K562 (cell line): ENCODE results near the gene SCN1B. TPM values are rescaled to one million over a fixed set of nuclear protein-coding genes. Genes with fewer than 3 reads are reported as not detected.
A peak's percentile ranks its signal among the peaks of the same experiment; 100 is the strongest.

Experiments used
- ATAC-seq: fragments of 200-7000 bp; cut with Tn5 transposase; 3 replicates; pipeline ENCODE4 v1.9.1; 2020; ENCODE audit warnings: moderate library complexity
- BruUV-seq: library from RNA; stranded (reverse); fragments of 400-500 nt; replicated peaks from 2 replicates; lab custom pipeline; 2021; lab: Mats Ljungman, UMichigan
- CTCF ChIA-PET: fragments of 300-600 bp; formaldehyde crosslinking; extraction: SDS; loops from one replicate; lab custom pipeline; 2021; ENCODE audit warnings: low intra/inter-chr PET ratio; lab: Yijun Ruan, JAX
- POLR2A ChIA-PET: fragments of 300-600, 350-650 bp; sonication (Branson Sonifier 250); formaldehyde crosslinking; extraction: SDS; loops from one replicate; lab custom pipeline; 2021; ENCODE audit warnings: antibody characterized with exemption, inconsistent platforms; lab: Yijun Ruan, JAX
- DNase-seq, 4 experiments: peaks; one replicate each; pipeline versions ENCODE4 v3.0.0 to v3.0.0-alpha.2; 2011 to 2018; ENCODE audit warnings: low spot score in 3 of 4, mixed read lengths in 3 of 4; ENCODE audit errors: extremely low read depth in 1 of 4
- FAIRE-seq: peaks from 2 replicates; lab custom pipeline; 2011; peaks lifted over from hg19 to GRCh38; lab: Jason Lieb, UNC
- H2AFZ ChIP-seq: 2 replicates; pipeline ENCODE4 v1.6.0; 2011; ENCODE audit warnings: low read depth, low read length, control low read depth, inconsistent platforms
- H3K27ac ChIP-seq: fragments of 200-600 bp; 3 replicates; pipeline ENCODE4 v1.8.0; 2011; ENCODE audit warnings: low read depth, mild to moderate bottlenecking, control low read depth, inconsistent platforms, low read length, moderate library complexity, mixed read lengths; ENCODE audit errors: extremely low read depth
- H3K27me3 ChIP-seq, 2 experiments: fragments of 300-600 bp in 1 of 2; 2 replicates in 1 of 2; 3 replicates in 1 of 2; pipeline versions ENCODE4 v1.6.0 to v1.8.0; 2011; ENCODE audit warnings: inconsistent platforms in 2 of 2, low read length in 2 of 2, mild to moderate bottlenecking in 1 of 2, mixed read lengths in 1 of 2, moderate library complexity in 1 of 2; ENCODE audit not compliant: control insufficient read depth in 2 of 2, insufficient read depth in 2 of 2
- H3K36me3 ChIP-seq: fragments of 300-600 bp; 3 replicates; pipeline ENCODE4 v1.8.0; 2011; ENCODE audit warnings: mild to moderate bottlenecking, low read length, inconsistent platforms; ENCODE audit not compliant: control insufficient read depth, insufficient read depth
- H3K4me1 ChIP-seq, 2 experiments: fragments of 200-600 bp in 1 of 2; replicated peaks in 1 of 2; 2 replicates in 1 of 2; 3 replicates in 1 of 2; pipeline versions ENCODE4 v1.5.1 to v1.8.0; 2011; ENCODE audit warnings: inconsistent platforms in 2 of 2, low read length in 2 of 2, mild to moderate bottlenecking in 1 of 2, mixed read lengths in 1 of 2, moderate library complexity in 1 of 2; ENCODE audit not compliant: control insufficient read depth in 2 of 2, insufficient read depth in 2 of 2
- H3K4me2 ChIP-seq: 2 replicates; pipeline ENCODE4 v1.6.1; 2011; ENCODE audit warnings: low read length, control low read depth, inconsistent platforms, mixed read lengths; ENCODE audit not compliant: insufficient read depth
- H3K4me3 ChIP-seq: fragments of 200-600 bp; sonication (generic), shearing (Covaris generic); 2 replicates; pipeline ENCODE4 v1.5.1; 2016; ENCODE audit warnings: control low read depth, inconsistent platforms
- H3K79me2 ChIP-seq: fragments of 200-600 bp; 3 replicates; pipeline ENCODE4 v1.8.0; 2011; ENCODE audit warnings: low read length, inconsistent platforms; ENCODE audit not compliant: control insufficient read depth, insufficient read depth
- H3K9ac ChIP-seq, 2 experiments: 2 replicates each; pipeline versions ENCODE4 v1.6.0 to v1.6.1; 2011; ENCODE audit warnings: low read depth in 2 of 2, low read length in 2 of 2, control low read depth in 1 of 2, inconsistent platforms in 1 of 2, mild to moderate bottlenecking in 1 of 2, mixed read lengths in 1 of 2; ENCODE audit not compliant: insufficient read depth in 1 of 2
- H3K9me1 ChIP-seq: one replicate; pipeline ENCODE4 v1.6.0; 2011; ENCODE audit warnings: inconsistent platforms, mild to moderate bottlenecking, low read length, moderate library complexity; ENCODE audit not compliant: control insufficient read depth, insufficient read depth
- H3K9me3 ChIP-seq: replicated peaks from 2 replicates; pipeline ENCODE4 v1.5.1; 2011; ENCODE audit warnings: low read depth, low read length, inconsistent platforms; ENCODE audit not compliant: control insufficient read depth, insufficient read depth
- H4K20me1 ChIP-seq: replicated peaks from 2 replicates; pipeline ENCODE4 v1.6.1; 2011; ENCODE audit warnings: low read length, inconsistent platforms, mixed read lengths; ENCODE audit not compliant: control insufficient read depth, insufficient read depth
- DPF2 ChIP-seq: fragments of 450-650 bp; IDR thresholded peaks from 2 replicates; pipeline ENCODE4 v1.6.1; 2016
- KLF10 ChIP-seq: fragments of 250-450 bp; sonication (Bioruptor Pico); IDR thresholded peaks from 2 replicates; pipeline ENCODE4 v1.6.1; 2021; ENCODE audit warnings: matching md5 sums
- MBD2 ChIP-seq: sonication (generic); IDR thresholded peaks from 2 replicates; pipeline ENCODE4 v1.6.1; 2016; ENCODE audit warnings: low read depth, borderline replicate concordance
- NCOA1 ChIP-seq: fragments of 450-650 bp; IDR thresholded peaks from 2 replicates; pipeline ENCODE4 v1.6.1; 2016; ENCODE audit warnings: low read depth
- NFRKB ChIP-seq: fragments of 450-650 bp; IDR thresholded peaks from 2 replicates; pipeline ENCODE4 v1.6.1; 2016; ENCODE audit warnings: low read depth
- OTX1 ChIP-seq: fragments of 450-650 bp; formaldehyde crosslinking; IDR thresholded peaks from 2 replicates; pipeline ENCODE4 v1.4.0; 2022; ENCODE audit warnings: mild to moderate bottlenecking
- POLR2B ChIP-seq: fragments of 450-650 bp; IDR thresholded peaks from 2 replicates; pipeline ENCODE4 v1.6.1; 2018; ENCODE audit warnings: low read depth; ENCODE audit not compliant: partially characterized antibody
- SETDB1 ChIP-seq: IDR thresholded peaks from one replicate; pipeline ENCODE4 v1.6.1; 2012; ENCODE audit warnings: low read length, control low read depth, inconsistent platforms
- TBL1XR1 ChIP-seq, 2 experiments: IDR thresholded peaks; 2 replicates each; pipeline ENCODE4 v1.6.1; 2012; ENCODE audit warnings: improper control_type of control experiment in 2 of 2, low read length in 2 of 2, mild to moderate bottlenecking in 1 of 2
- TBP ChIP-seq: optimal IDR thresholded peaks from 2 replicates; pipeline ENCODE3; 2011; ENCODE audit warnings: low read depth, low read length, improper control_type of control experiment
- TEAD4 ChIP-seq, 2 experiments: sonication (generic) in 1 of 2; formaldehyde crosslinking in 1 of 2; IDR thresholded peaks; 2 replicates each; pipeline versions ENCODE4 v1.6.1 to v1.8.0; 2012 to 2022; ENCODE audit warnings: borderline replicate concordance in 1 of 2, inconsistent platforms in 1 of 2, low read length in 1 of 2, mild to moderate bottlenecking in 1 of 2, missing genetic modification reagents in 1 of 2
- UBTF ChIP-seq, 2 experiments: IDR thresholded peaks; 2 replicates each; pipeline ENCODE4 v1.6.1; 2012; ENCODE audit warnings: improper control_type of control experiment in 2 of 2, low read depth in 2 of 2, low read length in 2 of 2, borderline replicate concordance in 1 of 2
- XRCC3 ChIP-seq: fragments of 450-650 bp; IDR thresholded peaks from 2 replicates; pipeline ENCODE4 v1.6.1; 2017; ENCODE audit warnings: mild to moderate bottlenecking, moderate library complexity
- ZNF511 ChIP-seq: sonication (generic); formaldehyde crosslinking; IDR thresholded peaks from 2 replicates; pipeline ENCODE4 v1.8.0; 2022; ENCODE audit warnings: mild to moderate bottlenecking, missing genetic modification reagents
- WGBS: fragments of 100-300 bp; shearing (Covaris generic); methylation state at CpG from one replicate; pipeline ENCODE4 v1.1.6; 2016; ENCODE audit warnings: low coverage, mixed read lengths; ENCODE audit not compliant: insufficient coverage; ENCODE audit errors: missing lambda C conversion rate; 5-methylcytosine and 5-hydroxymethylcytosine counted together
- in situ Hi-C: fragments of 300-500 bp; cut with MboI; formaldehyde crosslinking; loops from 4 replicates; pipeline ENCODE4 v1.15.0; 2018; ENCODE audit warnings: inconsistent platforms, mixed read lengths
- intact Hi-C: fragments of 100-400 bp; cut with micrococcal nuclease; formaldehyde crosslinking; loops from 2 replicates; pipeline ENCODE4 v1.14.2; 2022
- polyA plus RNA-seq, 8 experiments: library from polyadenylated mRNA; depleted of rRNA in 4 of 8; stranded (reverse) in 5 of 8; unstranded in 3 of 8; fragments of >200 nt; fragmentation: Nextera tagmentation in 2 of 8; fragmentation: Illumina TruSeq in 1 of 8; extraction: Ambion mirVana in 2 of 8; extraction: Trizol in 1 of 8; gene quantifications; 2 replicates each; pipeline versions ENCODE4 v1.2.1 to v1.2.3, GENCODE V29; 2011 to 2014; ENCODE audit warnings: inconsistent platforms in 1 of 8, missing spikeins in 1 of 8
- total RNA-seq, 7 experiments: library from RNA; depleted of rRNA in 6 of 7; stranded (reverse); fragments of >200 nt in 6 of 7; fragmentation: Illumina TruSeq in 2 of 7; extraction: Trizol in 2 of 7; gene quantifications; 2 replicates each; pipeline versions ENCODE4 v1.2.1 to v1.2.3, GENCODE V29; 2011 to 2021; ENCODE audit warnings: low replicate concordance in 1 of 7
- TF ChIP-seq, protein P1 (sequence below), 2 experiments: IDR thresholded peaks; 2 replicates each; pipeline ENCODE4 v1.6.1; 2011; ENCODE audit warnings: borderline replicate concordance in 1 of 2, control low read depth in 1 of 2, low read depth in 1 of 2, low read length in 1 of 2, mild to moderate bottlenecking in 1 of 2, mixed read lengths in 1 of 2, moderate library complexity in 1 of 2; ENCODE audit not compliant: insufficient read depth in 1 of 2, insufficient read length in 1 of 2, poor library complexity in 1 of 2, severe bottlenecking in 1 of 2; ENCODE audit errors: extremely low read depth in 1 of 2

SCN1B gene
- total and polyA plus RNA-seq, 9 of the 15 experiments (the other 6 are each of a cell fraction or from before 2014, with no cell fraction given) = 0.03 to 2.5 (median 0.91) TPM

- no peaks in the 10 kb centered on the region for H3K27me3 ChIP-seq
- H3K4me2 ChIP-seq = peak within 1 kb of the TSS; percentile 93
- ChIA-PET POLR2A (interaction anchor here (0.6 to 2.2 kb wide), 6 partner anchors 10 to 358 kb away, joined by 3 to 9 read pairs (median 4); no protein-coding TSS in a partner anchor), CTCF (interaction anchor here (0.7 kb wide), 1 partner anchor 94 kb away, joined by 3 read pairs; no protein-coding TSS in a partner anchor)
- peak within 1 kb of the TSS; percentile 70 to 95 for H3K9ac ChIP-seq
- peaks cover 27 to 52% of the 10 kb centered on the region in 2 experiments for H3K4me1 ChIP-seq
- H3K4me3 ChIP-seq = peak within 1 kb of the TSS; percentile 77
- TSS peak; percentile 97 for BruUV-seq
- 5% methylated on average over 26 of the region's 45 CpGs for WGBS
- peaks cover 49% of the 10 kb centered on the region for H3K79me2 ChIP-seq
- no peaks in the 10 kb centered on the region for H3K9me3 ChIP-seq
- peak within 1 kb of the TSS; percentile 80 for H3K27ac ChIP-seq
- ATAC-seq = peak; percentile 86
- peaks cover 27% of the 10 kb centered on the region; the same call in 2 of the 3 replicates for H3K36me3 ChIP-seq
- intact Hi-C loops = no loop called here
- peak; percentile 89 to 96 (median 94) for DNase-seq
- H2AFZ ChIP-seq = peak within 1 kb of the TSS; percentile 78
- H4K20me1 ChIP-seq = peaks cover 6% of the 10 kb centered on the region
- peak; percentile 85 for FAIRE-seq
- in situ Hi-C loops = no loop called here
- no peaks in the 10 kb centered on the region for H3K9me1 ChIP-seq
- TF ChIP-seq TBP (peak; percentile 51), XRCC3 (no peak), TEAD4 (IDR thresholded peaks at IDR 0.05; ENCODE audit: low read length) (no peak; the same call in 1 of the 2 replicates), TEAD4 (CRISPR knock-in tag; IDR thresholded peaks at IDR 0.05; ENCODE audit: borderline replicate concordance) (no peak), ZNF511 (CRISPR knock-in tag) (peak; percentile 49; the same call in 1 of the 2 replicates), DPF2 (peak; percentile 43), KLF10 (no peak), TBL1XR1 (IDR thresholded peaks at IDR 0.05; ENCODE audit: low read length in 2 of 2) (no peak), SETDB1 (no peak), OTX1 (CRISPR knock-in tag) (peak; percentile 51; the same call in 1 of the 2 replicates), NCOA1 (0 out of 2 replicates have a peak, but pooled peaks have one; percentile 24), MBD2 (peak; percentile 17; the same call in 1 of the 2 replicates), POLR2B (peak; percentile 86), NFRKB (peak; percentile 36; the same call in 1 of the 2 replicates), UBTF (IDR thresholded peaks at IDR 0.05; ENCODE audit: borderline replicate concordance in 1 of 2, low read depth in 2 of 2, low read length in 2 of 2) (0 out of 4 replicates have a peak, but pooled peaks of 1 of the 2 experiments have one; percentile 68)
- TF ChIP-seq, protein P1, sequence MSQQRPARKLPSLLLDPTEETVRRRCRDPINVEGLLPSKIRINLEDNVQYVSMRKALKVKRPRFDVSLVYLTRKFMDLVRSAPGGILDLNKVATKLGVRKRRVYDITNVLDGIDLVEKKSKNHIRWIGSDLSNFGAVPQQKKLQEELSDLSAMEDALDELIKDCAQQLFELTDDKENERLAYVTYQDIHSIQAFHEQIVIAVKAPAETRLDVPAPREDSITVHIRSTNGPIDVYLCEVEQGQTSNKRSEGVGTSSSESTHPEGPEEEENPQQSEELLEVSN (IDR thresholded peaks at IDR 0.05; ENCODE audit: borderline replicate concordance in 1 of 2, extremely low read depth in 1 of 2, insufficient read depth in 1 of 2, insufficient read length in 1 of 2, low read depth in 1 of 2, low read length in 1 of 2, poor library complexity in 1 of 2, severe bottlenecking in 1 of 2) = peak in 1 of 2 experiments; percentile 12
Measured at GRCh38 chr19:34999498-35000337, 30.6 kb upstream of the SCN1B start, which contains the start of gene GRAMD1A. Gene GRAMD1A (plus strand): TSS chr19:35000323. CDS start chr19:35000479, 156 bp downstream.
